ENCODE measurements around the gene CHPT1.

CHPT1 gene

GRCh38 chr12:101714877-101715444 lies 17.5 kb downstream of the CHPT1 start:
- no peaks in the 10 kb centered on the region for H3K36me3 ChIP-seq (ENCODE audit: control insufficient read depth, insufficient read depth, low read length)
- no peak overlapping the region for H3K4me2 ChIP-seq (ENCODE audit: low read length)
- H3K9ac ChIP-seq (ENCODE audit: low read length) = no peak overlapping the region
- no peak overlapping the region for H2AK5ac ChIP-seq (ENCODE audit: low read length)
- no peaks in the 10 kb centered on the region for H3K4me1 ChIP-seq (ENCODE audit: control insufficient read depth, low read depth, low read length)
- H4K8ac ChIP-seq (ENCODE audit: low read depth, low read length) = no peak overlapping the region
- H2BK15ac ChIP-seq (replicated peaks; ENCODE audit: low read depth) = no peak overlapping the region
- no CpG with 5 or more reads among the region's 3 CpGs for WGBS (ENCODE audit: extremely low coverage, insufficient coverage, low lambda C conversion rate)
- H4K5ac ChIP-seq (ENCODE audit: low read length) = no peak overlapping the region
- no peak overlapping the region for H3K18ac ChIP-seq (ENCODE audit: low read length)
- H2BK120ac ChIP-seq (ENCODE audit: low read depth, low read length) = no peak overlapping the region
- no peak overlapping the region for H3K56ac ChIP-seq (ENCODE audit: low read length)
- no peak overlapping the region for H3K4ac ChIP-seq (ENCODE audit: low read depth, low read length)
- no peak overlapping the region for H3K4me3 ChIP-seq (ENCODE audit: low read length)
- H3K23ac ChIP-seq (ENCODE audit: low read length) = no peak overlapping the region
- H3K79me1 ChIP-seq (ENCODE audit: low read length) = peaks cover 3% of the 10 kb centered on the region
- H2BK5ac ChIP-seq (ENCODE audit: low read length) = no peak overlapping the region
- no peaks in the 10 kb centered on the region for H3K27me3 ChIP-seq (ENCODE audit: insufficient read depth, low read length, poor library complexity)
- no peaks in the 10 kb centered on the region for H3K79me2 ChIP-seq (ENCODE audit: control insufficient read depth, insufficient read depth, low read length)
- H3K27ac ChIP-seq (ENCODE audit: low read depth, low read length) = no peak overlapping the region
- DNase-seq = no peak

GRCh38 chr12:101719566-101719965 lies 22.1 kb downstream of the CHPT1 start:
- Histone ChIP-seq H4K8ac (ENCODE audit: low read depth, low read length) (no peak overlapping the region), H3K4me2 (ENCODE audit: low read length) (no peak overlapping the region), H3K79me1 (ENCODE audit: low read length) (no peaks in the 10 kb centered on the region), H3K9ac (ENCODE audit: low read length) (no peak overlapping the region), H2AK5ac (ENCODE audit: low read length) (no peak overlapping the region), H4K5ac (ENCODE audit: low read length) (no peak overlapping the region), H3K18ac (ENCODE audit: low read length) (no peak overlapping the region), H3K4me3 (ENCODE audit: low read length) (no peak overlapping the region), H3K23ac (ENCODE audit: low read length) (no peak overlapping the region), H2BK15ac (replicated peaks; ENCODE audit: low read depth) (no peak overlapping the region), H3K27ac (ENCODE audit: low read depth, low read length) (no peak overlapping the region), H3K36me3 (ENCODE audit: control insufficient read depth, insufficient read depth, low read length) (no peaks in the 10 kb centered on the region), H3K4ac (ENCODE audit: low read depth, low read length) (no peak overlapping the region), H2BK120ac (ENCODE audit: low read depth, low read length) (no peak overlapping the region), H3K27me3 (ENCODE audit: insufficient read depth, low read length, poor library complexity) (no peaks in the 10 kb centered on the region), H3K79me2 (ENCODE audit: control insufficient read depth, insufficient read depth, low read length) (no peaks in the 10 kb centered on the region), H3K4me1 (ENCODE audit: control insufficient read depth, low read depth, low read length) (no peaks in the 10 kb centered on the region), H2BK5ac (ENCODE audit: low read length) (no peak overlapping the region), H3K56ac (ENCODE audit: low read length) (no peak overlapping the region)
- DNase-seq = no peak

GRCh38 chr12:101720118-101720517 lies 22.7 kb downstream of the CHPT1 start:
- Histone ChIP-seq H3K56ac (ENCODE audit: low read length) (no peak overlapping the region), H3K4ac (ENCODE audit: low read depth, low read length) (no peak overlapping the region), H3K23ac (ENCODE audit: low read length) (no peak overlapping the region), H3K79me1 (ENCODE audit: low read length) (no peaks in the 10 kb centered on the region), H2BK15ac (replicated peaks; ENCODE audit: low read depth) (no peak overlapping the region), H3K27ac (ENCODE audit: low read depth, low read length) (no peak overlapping the region), H3K79me2 (ENCODE audit: control insufficient read depth, insufficient read depth, low read length) (no peaks in the 10 kb centered on the region), H3K4me3 (ENCODE audit: low read length) (no peak overlapping the region), H3K36me3 (ENCODE audit: control insufficient read depth, insufficient read depth, low read length) (no peaks in the 10 kb centered on the region), H4K8ac (ENCODE audit: low read depth, low read length) (no peak overlapping the region), H3K4me2 (ENCODE audit: low read length) (no peak overlapping the region), H4K5ac (ENCODE audit: low read length) (no peak overlapping the region), H2BK5ac (ENCODE audit: low read length) (no peak overlapping the region), H3K27me3 (ENCODE audit: insufficient read depth, low read length, poor library complexity) (no peaks in the 10 kb centered on the region), H3K9ac (ENCODE audit: low read length) (no peak overlapping the region), H2BK120ac (ENCODE audit: low read depth, low read length) (no peak overlapping the region), H2AK5ac (ENCODE audit: low read length) (no peak overlapping the region), H3K18ac (ENCODE audit: low read length) (no peak overlapping the region), H3K4me1 (ENCODE audit: control insufficient read depth, low read depth, low read length) (no peaks in the 10 kb centered on the region)
- DNase-seq = no peak

- Histone ChIP-seq H3K23ac (ENCODE audit: low read length) (no peak overlapping the region), H3K79me1 (ENCODE audit: low read length) (no peaks in the 10 kb centered on the region), H2AK5ac (ENCODE audit: low read length) (no peak overlapping the region), H2BK15ac (replicated peaks; ENCODE audit: low read depth) (no peak overlapping the region), H2BK5ac (ENCODE audit: low read length) (no peak overlapping the region), H3K4me1 (ENCODE audit: control insufficient read depth, low read depth, low read length) (no peaks in the 10 kb centered on the region), H3K9ac (ENCODE audit: low read length) (no peak overlapping the region), H3K56ac (ENCODE audit: low read length) (no peak overlapping the region), H3K4me2 (ENCODE audit: low read length) (no peak overlapping the region), H2BK120ac (ENCODE audit: low read depth, low read length) (no peak overlapping the region), H3K79me2 (ENCODE audit: control insufficient read depth, insufficient read depth, low read length) (no peaks in the 10 kb centered on the region), H3K18ac (ENCODE audit: low read length) (no peak overlapping the region), H3K4ac (ENCODE audit: low read depth, low read length) (no peak overlapping the region), H3K27me3 (ENCODE audit: insufficient read depth, low read length, poor library complexity) (no peaks in the 10 kb centered on the region), H3K4me3 (ENCODE audit: low read length) (no peak overlapping the region), H3K36me3 (ENCODE audit: control insufficient read depth, insufficient read depth, low read length) (no peaks in the 10 kb centered on the region), H4K8ac (ENCODE audit: low read depth, low read length) (no peak overlapping the region), H4K5ac (ENCODE audit: low read length) (no peak overlapping the region), H3K27ac (ENCODE audit: low read depth, low read length) (no peak overlapping the region)
- WGBS (ENCODE audit: extremely low coverage, insufficient coverage, low lambda C conversion rate) = no CpG with 5 or more reads among the region's 4 CpGs
- no peak for DNase-seq
Observed at GRCh38 chr12:101722392-101722791, 25.0 kb downstream of the CHPT1 start.

GRCh38 chr12:101727098-101727497 lies 29.7 kb downstream of the CHPT1 start:
- DNase-seq = no peak
- no peak overlapping the region for H2BK15ac ChIP-seq (replicated peaks; ENCODE audit: low read depth)
- H2AK5ac ChIP-seq (ENCODE audit: low read length) = no peak overlapping the region
- no peak overlapping the region for H3K23ac ChIP-seq (ENCODE audit: low read length)
- no peaks in the 10 kb centered on the region for H3K27me3 ChIP-seq (ENCODE audit: insufficient read depth, low read length, poor library complexity)
- no peaks in the 10 kb centered on the region for H3K79me1 ChIP-seq (ENCODE audit: low read length)
- no peak overlapping the region for H3K4me3 ChIP-seq (ENCODE audit: low read length)
- no peak overlapping the region for H3K18ac ChIP-seq (ENCODE audit: low read length)
- H4K8ac ChIP-seq (ENCODE audit: low read depth, low read length) = no peak overlapping the region
- no peak overlapping the region for H2BK120ac ChIP-seq (ENCODE audit: low read depth, low read length)
- no peak overlapping the region for H3K9ac ChIP-seq (ENCODE audit: low read length)
- H3K4me1 ChIP-seq (ENCODE audit: control insufficient read depth, low read depth, low read length) = no peaks in the 10 kb centered on the region
- no peak overlapping the region for H2BK5ac ChIP-seq (ENCODE audit: low read length)
- no peaks in the 10 kb centered on the region for H3K36me3 ChIP-seq (ENCODE audit: control insufficient read depth, insufficient read depth, low read length)
- H3K56ac ChIP-seq (ENCODE audit: low read length) = no peak overlapping the region
- H4K5ac ChIP-seq (ENCODE audit: low read length) = no peak overlapping the region
- no peak overlapping the region for H3K27ac ChIP-seq (ENCODE audit: low read depth, low read length)
- H3K4me2 ChIP-seq (ENCODE audit: low read length) = no peak overlapping the region
- H3K79me2 ChIP-seq (ENCODE audit: control insufficient read depth, insufficient read depth, low read length) = no peaks in the 10 kb centered on the region
- no peak overlapping the region for H3K4ac ChIP-seq (ENCODE audit: low read depth, low read length)

- H3K18ac ChIP-seq (ENCODE audit: low read length) = no peak overlapping the region
- DNase-seq = no peak
- no peak overlapping the region for H3K9ac ChIP-seq (ENCODE audit: low read length)
- H3K79me2 ChIP-seq (ENCODE audit: control insufficient read depth, insufficient read depth, low read length) = no peaks in the 10 kb centered on the region
- H3K27me3 ChIP-seq (ENCODE audit: insufficient read depth, low read length, poor library complexity) = no peaks in the 10 kb centered on the region
- no peaks in the 10 kb centered on the region for H3K4me1 ChIP-seq (ENCODE audit: control insufficient read depth, low read depth, low read length)
- H3K27ac ChIP-seq (ENCODE audit: low read depth, low read length) = no peak overlapping the region
- no peak overlapping the region for H3K23ac ChIP-seq (ENCODE audit: low read length)
- H2BK15ac ChIP-seq (replicated peaks; ENCODE audit: low read depth) = no peak overlapping the region
- no peak overlapping the region for H2BK5ac ChIP-seq (ENCODE audit: low read length)
- no peak overlapping the region for H2BK120ac ChIP-seq (ENCODE audit: low read depth, low read length)
- H2AK5ac ChIP-seq (ENCODE audit: low read length) = no peak overlapping the region
- no peak overlapping the region for H4K5ac ChIP-seq (ENCODE audit: low read length)
- H3K36me3 ChIP-seq (ENCODE audit: control insufficient read depth, insufficient read depth, low read length) = no peaks in the 10 kb centered on the region
- H3K79me1 ChIP-seq (ENCODE audit: low read length) = no peaks in the 10 kb centered on the region
- H4K8ac ChIP-seq (ENCODE audit: low read depth, low read length) = no peak overlapping the region
- H3K4ac ChIP-seq (ENCODE audit: low read depth, low read length) = no peak overlapping the region
- H3K4me3 ChIP-seq (ENCODE audit: low read length) = no peak overlapping the region
- H3K4me2 ChIP-seq (ENCODE audit: low read length) = no peak overlapping the region
- H3K56ac ChIP-seq (ENCODE audit: low read length) = no peak overlapping the region
Observed at GRCh38 chr12:101729842-101730241, 32.4 kb downstream of the CHPT1 start.

Measured in mesendoderm (in vitro differentiated cells).